Fibroblast of lung (primary cell): ENCODE data around the gene UBL4B. TPM values are rescaled to one million over a fixed set of nuclear protein-coding genes. Genes with fewer than 3 reads are reported as not detected.

ENCODE experiments used
- DNase-seq, 2 donors: peaks; one replicate each; pipeline versions ENCODE4 v3.0.0 to v3.0.0-alpha.2; 2010; ENCODE audit warnings: low read depth in 2 of 2
- H2AFZ ChIP-seq: 2 replicates; pipeline ENCODE4 v1.5.1; 2012; ENCODE audit warnings: low read length, control low read depth, inconsistent platforms
- H3K27ac ChIP-seq: 2 replicates; pipeline ENCODE4 v1.5.1; 2011; ENCODE audit warnings: low read length, control low read depth; ENCODE audit not compliant: insufficient read depth
- H3K27me3 ChIP-seq: 2 replicates; pipeline ENCODE4 v1.5.1; 2011; ENCODE audit warnings: mild to moderate bottlenecking, low read length; ENCODE audit not compliant: control insufficient read depth, insufficient read depth
- H3K36me3 ChIP-seq: 2 replicates; pipeline ENCODE4 v1.5.1; 2011; ENCODE audit warnings: low read length; ENCODE audit not compliant: control insufficient read depth, insufficient read depth
- H3K4me1 ChIP-seq: 2 replicates; pipeline ENCODE4 v1.5.1; 2011; ENCODE audit warnings: low read length; ENCODE audit not compliant: control insufficient read depth, insufficient read depth; ENCODE audit errors: extremely low read depth
- H3K4me2 ChIP-seq: 2 replicates; pipeline ENCODE4 v1.5.1; 2011; ENCODE audit warnings: low read length, control low read depth; ENCODE audit not compliant: insufficient read depth; ENCODE audit errors: extremely low read depth
- H3K4me3 ChIP-seq, 4 experiments: fragments of 200-600 bp in 1 of 4; sonication (generic) in 1 of 4; replicated peaks in 1 of 4; 2 replicates each; pipeline ENCODE4 v1.5.1; 2011 to 2016; ENCODE audit warnings: low read length in 4 of 4, low read depth in 3 of 4, mild to moderate bottlenecking in 3 of 4, control low read depth in 2 of 4, inconsistent platforms in 1 of 4, mixed read lengths in 1 of 4; ENCODE audit not compliant: insufficient read depth in 1 of 4; ENCODE audit errors: control extremely low read depth in 1 of 4
- H3K79me2 ChIP-seq: 2 replicates; pipeline ENCODE4 v1.5.1; 2012; ENCODE audit warnings: mild to moderate bottlenecking, low read length, inconsistent platforms; ENCODE audit not compliant: control insufficient read depth, insufficient read depth
- H3K9ac ChIP-seq: 2 replicates; pipeline ENCODE4 v1.5.1; 2011; ENCODE audit warnings: mild to moderate bottlenecking, low read length, control low read depth; ENCODE audit not compliant: insufficient read depth
- H3K9me3 ChIP-seq: 2 replicates; pipeline ENCODE4 v1.5.1; 2012; ENCODE audit warnings: low read depth, low read length; ENCODE audit not compliant: control insufficient read depth, insufficient read depth
- H4K20me1 ChIP-seq: 2 replicates; pipeline ENCODE4 v1.5.1; 2011; ENCODE audit warnings: low read length; ENCODE audit not compliant: control insufficient read depth, insufficient read depth; ENCODE audit errors: extremely low read depth
- CTCF ChIP-seq, 2 donors: IDR thresholded peaks in 1 of 2; conservative IDR thresholded peaks in 1 of 2; 1 replicate in 1 of 2; 2 replicates in 1 of 2; pipeline ENCODE4 v1.5.1; 2011 to 2012; ENCODE audit warnings: low read length in 2 of 2, control low read depth in 1 of 2, inconsistent platforms in 1 of 2, low read depth in 1 of 2, mild to moderate bottlenecking in 1 of 2
- EZH2 ChIP-seq: IDR thresholded peaks from 2 replicates; pipeline ENCODE4 v1.5.1; 2012; ENCODE audit warnings: low read length, control low read depth, mild to moderate bottlenecking; ENCODE audit errors: missing control alignments
- polyA plus RNA-seq, 2 donors: library from polyadenylated mRNA; depleted of rRNA in 1 of 2; stranded (reverse) in 1 of 2; unstranded in 1 of 2; fragments of >200 nt; gene quantifications; 2 replicates each; pipeline ENCODE4 v1.2.1, GENCODE V29; 2011 to 2012; ENCODE audit warnings: missing spikeins in 1 of 2
- total RNA-seq: library from RNA; depleted of rRNA; stranded (reverse); fragments of >200 nt; gene quantifications from 2 replicates; pipeline ENCODE4 v1.2.1, GENCODE V29; 2014

Gene UBL4B
- total and polyA plus RNA-seq, 2 donors (not counting 1 experiment from before 2014, with no cell fraction given), result not detected

- Histone ChIP-seq H3K9ac (no peak overlapping the region), H4K20me1 (no peaks in the 10 kb centered on the region), H3K27me3 (peaks cover 26% of the 10 kb centered on the region), H3K4me1 (no peaks in the 10 kb centered on the region), H3K79me2 (no peaks in the 10 kb centered on the region), H3K9me3 (no peaks in the 10 kb centered on the region), H2AFZ (no peak overlapping the region), H3K36me3 (no peaks in the 10 kb centered on the region), H3K27ac (no peak overlapping the region), H3K4me2 (no peak overlapping the region), H3K4me3 (no peak overlapping the region)
- no peak for DNase-seq
- TF ChIP-seq EZH2 (peak; percentile 59), CTCF (conservative IDR thresholded peaks at IDR 0.05 in 1 of 2, IDR thresholded peaks at IDR 0.05 in 1 of 2; ENCODE audit: low read depth in 1 of 2, low read length in 2 of 2) (no peak)
These were observed 17.9 kb downstream of the UBL4B start for GRCh38 chr1:110130113-110130591.

GRCh38 chr1:110130989-110131388 is 18.7 kb downstream of the UBL4B start:
- DNase-seq, result no peak
- H3K27ac ChIP-seq, result no peak overlapping the region
- H3K4me1 ChIP-seq, result no peaks in the 10 kb centered on the region
- H2AFZ ChIP-seq, result no peak overlapping the region
- no peak overlapping the region for H3K4me2 ChIP-seq
- H4K20me1 ChIP-seq, result no peaks in the 10 kb centered on the region
- no peaks in the 10 kb centered on the region for H3K36me3 ChIP-seq
- H3K79me2 ChIP-seq, result no peaks in the 10 kb centered on the region
- no peaks in the 10 kb centered on the region for H3K9me3 ChIP-seq
- TF ChIP-seq CTCF (conservative IDR thresholded peaks at IDR 0.05 in 1 of 2, IDR thresholded peaks at IDR 0.05 in 1 of 2; ENCODE audit: low read depth in 1 of 2, low read length in 2 of 2) (no peak), EZH2 (peak; percentile 41)
- H3K27me3 ChIP-seq, result peaks cover 30% of the 10 kb centered on the region
- H3K4me3 ChIP-seq, result no peak overlapping the region
- H3K9ac ChIP-seq, result no peak overlapping the region

- H2AFZ ChIP-seq, result no peak overlapping the region
- DNase-seq, result no peak
- TF ChIP-seq CTCF (conservative IDR thresholded peaks at IDR 0.05 in 1 of 2, IDR thresholded peaks at IDR 0.05 in 1 of 2; ENCODE audit: low read depth in 1 of 2, low read length in 2 of 2), result no peak
- no peak for TF ChIP-seq EZH2
These were observed 20.4 kb downstream of the UBL4B start for GRCh38 chr1:110132682-110133081.

More at GRCh38 chr1:110132682-110133081, 20.4 kb downstream of the UBL4B start:
- H3K4me3 ChIP-seq, result no peak overlapping the region
- H3K4me2 ChIP-seq, result no peak overlapping the region
- no peak overlapping the region for H3K27ac ChIP-seq
- H3K4me1 ChIP-seq, result no peaks in the 10 kb centered on the region
- H4K20me1 ChIP-seq, result no peaks in the 10 kb centered on the region
- H3K9me3 ChIP-seq, result no peaks in the 10 kb centered on the region
- H3K27me3 ChIP-seq, result peaks cover 38% of the 10 kb centered on the region
- no peak overlapping the region for H3K9ac ChIP-seq
- no peaks in the 10 kb centered on the region for H3K36me3 ChIP-seq
- no peaks in the 10 kb centered on the region for H3K79me2 ChIP-seq
